Measurements from ENCODE around the gene ZNF407.

The ZNF407 gene

DNA sequence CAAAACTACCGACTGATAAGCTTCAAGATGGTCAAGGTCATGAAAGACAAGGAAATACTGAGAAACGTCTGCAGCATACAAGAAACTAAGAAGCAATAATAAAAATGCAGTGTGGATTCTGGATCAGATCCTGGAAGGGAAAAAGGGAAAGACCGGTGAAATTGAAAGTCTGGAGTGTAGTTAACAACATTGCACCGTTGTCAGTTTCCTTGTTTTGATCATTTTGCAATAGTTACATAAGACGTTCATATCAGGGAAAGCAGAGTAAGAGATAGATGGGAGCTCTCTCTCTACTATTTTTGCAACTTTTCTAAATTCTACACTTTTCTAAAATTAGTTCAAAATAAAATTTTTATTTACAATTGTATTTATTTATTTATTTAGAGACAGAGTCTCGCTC, 15.0 kb upstream of the ZNF407 start:
- DNase-seq = no peak

DNA sequence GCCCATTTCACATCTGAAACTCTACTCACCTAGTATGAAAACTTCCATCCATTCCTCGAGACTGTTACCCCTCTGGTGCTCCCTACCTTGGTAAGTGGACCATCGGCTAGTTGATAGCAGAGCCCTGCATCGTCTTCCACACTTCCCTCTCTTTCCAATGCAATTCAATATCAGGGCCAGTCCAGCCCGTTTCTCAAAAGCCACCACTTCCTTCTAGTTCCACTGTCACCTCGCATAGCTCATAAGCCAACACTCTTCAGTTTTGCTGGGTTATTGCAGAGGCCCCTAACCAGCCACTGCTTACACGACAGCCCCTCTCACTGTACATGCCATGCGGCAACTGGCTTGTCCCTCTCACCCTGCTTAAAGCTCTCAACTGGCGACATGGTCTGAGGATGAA, 10.2 kb upstream of the ZNF407 start:
- DNase-seq = no peak

DNA sequence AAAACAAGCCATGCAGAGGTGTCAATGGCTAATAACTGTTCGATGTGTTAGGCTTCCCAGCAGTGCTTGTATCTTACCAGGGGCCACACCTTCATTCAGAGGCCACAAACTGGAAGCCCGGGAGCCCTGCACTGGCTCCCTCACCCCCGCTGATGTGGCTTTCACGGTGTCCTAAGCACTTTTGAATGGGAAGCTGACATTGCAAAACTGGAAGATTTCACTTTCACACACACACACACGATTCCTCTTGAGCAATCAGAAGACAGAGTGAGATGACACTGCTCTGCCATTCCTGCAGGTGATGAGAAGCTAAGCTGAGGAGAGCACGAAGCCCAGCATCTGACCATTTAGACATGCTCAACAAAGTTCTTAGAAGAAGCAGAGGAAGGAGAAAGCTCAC, 8.6 kb upstream of the ZNF407 start:
- DNase-seq = no peak

DNA sequence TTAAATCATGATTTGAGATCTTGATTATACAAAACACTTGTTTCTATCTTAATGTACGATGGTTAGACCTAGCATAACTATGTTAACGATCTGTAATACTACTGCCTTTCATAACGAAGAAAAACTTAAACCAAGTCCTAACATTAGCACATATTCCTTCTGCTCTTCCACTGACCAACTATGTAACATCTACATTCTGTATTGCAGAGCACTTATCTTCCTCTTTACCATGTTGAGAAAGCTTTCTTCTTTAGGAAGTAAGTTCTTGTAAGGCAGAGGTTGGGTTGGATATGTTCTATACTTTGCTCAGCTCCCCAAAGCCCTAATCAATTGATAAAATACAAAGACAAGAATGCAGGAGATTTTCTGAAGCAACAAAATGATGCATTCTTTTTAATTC, 7.9 kb upstream of the ZNF407 start:
- no peak for DNase-seq

DNA sequence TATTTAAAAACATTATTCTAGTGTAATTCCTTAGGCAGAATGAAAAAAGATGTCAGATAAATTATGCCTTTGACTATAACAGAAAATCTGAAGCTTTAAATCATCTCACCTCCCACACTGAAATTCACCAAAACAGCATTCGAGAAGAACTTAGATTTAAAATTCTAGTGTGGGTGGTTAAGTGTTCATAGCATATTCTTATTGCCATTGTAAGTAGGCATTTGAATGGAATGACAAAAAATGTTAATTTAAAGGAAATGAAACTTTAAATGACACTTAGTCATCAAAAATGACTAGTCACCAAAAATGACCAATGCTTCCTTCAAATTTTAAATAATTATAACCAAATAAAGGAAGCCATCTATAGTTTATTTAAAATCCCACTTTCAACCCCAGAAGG, 7.0 kb upstream of the ZNF407 start:
- no peak for DNase-seq

DNA sequence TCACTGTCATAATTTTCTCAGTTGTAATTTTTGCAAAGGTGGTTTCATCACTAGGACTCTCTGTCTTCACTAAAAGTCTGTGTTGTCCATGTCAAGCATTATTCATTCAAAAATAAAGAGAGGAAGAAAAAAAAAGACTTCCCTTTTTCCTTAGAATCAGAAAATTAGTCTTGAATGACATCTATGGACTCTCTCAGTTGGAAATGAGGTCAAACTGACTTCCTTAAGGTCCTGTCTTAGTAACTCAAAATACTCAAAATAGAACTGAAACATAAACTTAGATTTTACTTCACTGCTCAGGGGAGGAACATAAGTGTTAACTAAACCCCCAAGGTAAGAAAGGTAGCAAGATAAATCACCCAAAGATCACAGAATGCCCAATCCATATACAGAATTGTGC, 2.2 kb upstream of the ZNF407 start:
- DNase-seq = no peak

DNA sequence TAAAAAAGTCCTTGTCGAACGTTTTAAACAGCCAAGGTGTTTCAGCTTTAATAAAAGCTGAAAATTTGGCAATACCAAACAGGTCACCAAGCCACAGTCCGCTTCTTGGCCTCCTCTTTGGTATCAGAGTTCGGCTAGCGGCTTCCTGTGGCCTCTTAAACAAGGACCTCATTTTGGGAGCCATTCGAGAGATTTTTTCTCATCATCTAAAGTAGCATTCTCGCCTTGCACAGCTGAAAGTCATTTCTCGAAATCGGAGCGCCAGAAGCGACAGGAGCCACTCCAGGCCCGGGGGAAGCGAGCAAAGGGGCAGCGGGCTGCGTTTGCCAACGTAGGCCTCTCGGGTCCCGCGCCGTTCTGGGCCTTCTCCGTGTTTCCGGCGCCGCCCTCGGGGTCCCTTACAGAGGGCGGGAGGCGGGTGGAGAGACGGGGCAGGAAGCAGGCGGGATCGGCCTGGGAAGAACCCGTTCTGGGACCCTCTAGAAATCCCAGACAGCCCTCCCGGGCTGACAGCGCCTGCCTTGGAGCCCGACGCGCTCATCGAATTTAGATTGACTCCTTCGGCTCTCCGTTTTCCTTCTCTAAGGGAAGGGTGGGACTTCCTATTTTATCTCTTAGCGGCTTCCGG, 522 bp upstream of the ZNF407 start:
- peak; percentile 87 for DNase-seq

DNA sequence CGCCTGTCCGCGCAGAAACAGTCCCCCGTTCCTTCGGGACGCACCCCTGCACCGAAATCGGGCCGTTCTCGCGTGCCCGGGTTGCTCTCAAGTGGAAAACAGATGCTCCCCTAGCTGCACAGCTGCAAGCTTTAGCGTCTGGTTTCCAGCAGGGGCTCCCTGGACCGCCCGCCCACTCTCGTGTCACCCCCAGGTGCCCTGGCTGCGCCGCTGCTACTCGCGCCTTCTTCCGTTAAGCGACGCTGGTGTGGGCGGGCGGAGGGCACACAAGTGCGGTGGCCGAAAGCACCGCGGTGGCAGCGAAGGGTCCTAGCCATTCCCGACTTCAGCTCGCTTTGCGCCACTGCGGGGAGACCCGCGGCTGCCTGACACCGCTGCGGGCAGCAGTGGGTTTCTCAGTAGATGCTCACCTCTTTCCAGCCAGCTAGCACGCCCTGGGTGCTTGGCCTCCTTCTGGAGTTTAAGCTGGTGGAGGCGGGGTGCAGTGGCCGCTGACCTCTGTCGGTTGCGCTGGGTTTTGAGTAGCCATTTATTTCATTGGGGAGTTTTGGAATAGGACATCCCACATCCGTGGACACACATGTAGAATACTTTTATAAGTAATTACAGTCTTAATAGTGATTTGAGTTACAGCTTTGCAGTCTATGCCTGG, 806 bp downstream of the ZNF407 start:
- peak; percentile 43 for DNase-seq

DNA sequence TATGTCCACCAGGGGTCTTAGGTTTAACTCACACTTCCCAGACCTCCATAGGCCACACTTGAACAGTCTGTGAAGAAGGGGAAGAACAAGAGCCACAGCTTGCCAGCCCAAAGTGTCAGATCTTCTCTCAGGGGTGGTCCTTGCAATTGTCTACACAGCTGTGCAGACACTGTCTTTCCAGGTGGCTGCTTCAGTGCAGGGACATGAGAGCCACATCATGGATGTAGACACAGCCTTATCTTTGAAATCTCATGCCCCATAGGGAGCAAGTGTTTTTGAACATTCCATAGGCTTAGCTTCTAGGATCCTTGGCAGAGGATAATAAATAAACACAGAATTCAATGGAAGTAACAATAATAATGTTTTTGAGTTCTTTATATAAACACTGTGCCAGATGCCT, 6.7 kb downstream of the ZNF407 start:
- no peak for DNase-seq

DNA sequence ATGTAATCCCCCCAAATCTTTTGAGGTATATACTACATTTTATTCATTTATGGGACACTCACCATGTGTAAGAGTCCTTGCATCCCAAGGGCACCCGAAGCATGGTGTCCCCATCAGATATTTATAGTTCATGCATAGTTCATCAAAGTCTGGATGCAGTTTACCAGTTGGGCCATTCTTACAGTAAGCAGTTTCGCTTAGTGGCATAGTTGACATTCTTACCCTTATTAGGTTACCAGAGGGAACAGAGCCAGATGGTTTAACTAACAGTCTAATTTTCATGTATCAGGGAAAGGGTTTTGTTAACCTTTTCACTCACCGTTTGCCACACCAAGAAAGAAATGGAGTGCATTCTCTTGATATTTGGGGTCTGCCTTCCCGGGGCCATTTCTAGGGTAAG, 7.1 kb downstream of the ZNF407 start:
- DNase-seq = no peak

DNA sequence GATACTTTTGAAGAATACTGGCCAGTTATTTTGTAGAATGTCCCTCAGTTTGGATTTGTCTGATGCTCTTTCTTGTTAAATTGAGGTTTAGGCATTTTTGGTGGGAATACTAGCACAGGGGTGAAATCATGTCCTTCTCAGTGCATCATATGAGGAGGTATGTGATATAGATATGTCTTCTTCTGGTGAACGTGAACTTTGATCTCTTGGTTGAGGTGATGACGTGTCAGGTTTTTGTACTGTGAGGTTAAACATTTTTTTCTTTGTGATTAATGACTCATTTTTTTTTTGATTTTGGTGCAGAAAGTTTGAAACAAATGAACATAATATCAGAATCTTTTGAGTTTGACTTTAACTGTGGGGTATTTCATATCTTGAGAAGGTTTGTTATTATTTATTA, 11.0 kb downstream of the ZNF407 start:
- DNase-seq = no peak

DNA sequence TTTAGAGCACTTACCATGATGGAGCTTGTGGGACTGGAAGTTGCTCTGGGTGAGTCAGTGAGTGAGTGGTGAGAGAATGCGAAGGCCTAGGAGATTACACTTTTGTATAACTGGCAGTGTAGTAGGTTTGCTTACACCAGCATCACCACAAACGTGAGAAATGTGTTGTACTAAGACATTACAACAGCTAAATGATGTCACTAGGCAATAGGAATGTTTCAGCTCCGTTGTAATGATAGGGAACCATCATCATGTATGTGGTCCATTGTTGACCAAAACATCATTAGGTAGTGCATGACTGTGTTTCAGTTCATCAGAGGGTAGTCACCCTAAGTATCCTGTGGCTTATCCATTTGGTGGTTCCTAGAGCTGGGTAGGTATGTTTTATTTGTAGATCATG, 11.9 kb downstream of the ZNF407 start:
- no peak for DNase-seq

DNA sequence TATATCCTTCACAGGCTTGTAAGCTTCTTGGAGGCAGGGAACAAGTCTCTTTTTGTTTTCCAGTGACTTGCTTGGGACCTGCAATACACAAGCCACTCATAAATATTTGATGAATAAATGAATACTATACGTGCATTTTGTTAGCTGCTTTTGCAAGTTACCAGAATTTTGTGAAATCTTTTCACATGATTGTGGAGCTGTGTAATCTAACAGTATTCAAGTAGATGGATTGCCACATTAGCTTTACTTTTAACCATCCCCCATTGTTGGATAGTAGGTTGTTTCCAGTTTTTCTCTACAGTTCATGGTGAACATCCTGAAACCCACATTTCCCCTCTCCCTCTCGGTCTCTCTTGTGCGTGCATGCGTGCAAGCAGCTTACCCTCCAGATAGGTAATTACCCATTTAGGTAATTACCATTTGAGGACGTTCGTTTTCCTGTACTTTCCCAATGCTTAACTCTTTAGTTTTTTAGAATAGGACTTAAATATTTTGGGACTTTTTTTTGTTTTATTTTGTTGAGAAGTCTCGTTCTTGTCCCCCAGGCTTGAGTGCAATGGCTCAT, 12.5 kb downstream of the ZNF407 start:
- no peak for DNase-seq

DNA sequence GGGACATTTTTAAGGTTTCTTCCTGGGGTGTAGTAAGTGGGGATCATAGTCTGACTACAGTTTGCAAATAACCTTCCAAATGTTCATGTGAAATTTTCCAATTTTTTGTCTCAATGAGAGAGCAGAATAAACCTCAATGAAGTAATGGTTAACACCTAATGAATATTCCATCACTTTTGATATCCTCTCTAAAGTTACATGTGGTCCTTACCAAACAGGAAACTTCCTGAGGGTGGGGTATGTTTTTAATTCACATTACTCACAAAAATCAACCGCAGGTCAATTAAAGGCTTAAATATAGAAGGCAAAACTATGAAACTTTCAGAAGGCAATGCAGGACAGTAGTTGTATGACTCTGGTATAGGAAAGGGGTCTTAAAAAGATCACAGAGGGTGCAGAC, 13.2 kb downstream of the ZNF407 start:
- DNase-seq = no peak

DNA sequence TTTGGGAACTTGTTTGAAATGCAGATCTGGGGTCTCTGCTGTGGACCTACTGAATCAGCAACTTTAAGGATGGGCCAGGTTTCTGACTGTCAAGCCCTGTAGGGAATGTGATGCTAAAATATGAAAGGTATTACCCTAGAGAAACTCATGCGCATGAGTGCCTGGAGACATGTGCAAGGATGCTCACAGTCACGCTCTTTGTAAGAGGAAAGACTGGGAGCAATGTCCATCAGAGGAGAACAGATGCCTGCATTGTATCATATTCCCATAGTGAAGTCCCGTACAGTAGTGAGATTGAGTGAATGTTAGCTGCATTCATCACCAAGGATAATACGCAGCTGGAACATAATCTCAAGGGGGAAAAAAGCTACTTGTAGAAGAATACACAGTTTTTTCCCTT, 14.1 kb downstream of the ZNF407 start:
- no peak for DNase-seq

DNA sequence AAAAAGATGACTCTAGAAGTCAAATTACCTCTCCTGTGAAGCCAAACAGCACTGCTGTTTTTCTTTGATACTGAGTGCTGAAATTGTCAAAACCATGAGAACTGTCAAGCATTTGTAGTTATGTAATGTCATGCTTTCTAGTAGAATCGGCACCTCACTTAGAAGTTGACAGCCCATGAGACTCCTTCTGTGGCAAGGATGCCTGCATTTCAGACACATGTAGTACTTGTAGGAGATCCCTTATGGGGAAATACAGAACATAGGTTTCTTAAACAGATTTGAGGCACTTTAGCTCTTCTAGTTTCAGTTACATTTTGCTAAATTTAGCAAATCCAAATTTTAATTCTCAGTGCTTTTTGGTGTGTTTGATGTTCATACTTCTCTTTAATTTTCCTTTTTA, 15.7 kb downstream of the ZNF407 start:
- no peak for DNase-seq

DNA sequence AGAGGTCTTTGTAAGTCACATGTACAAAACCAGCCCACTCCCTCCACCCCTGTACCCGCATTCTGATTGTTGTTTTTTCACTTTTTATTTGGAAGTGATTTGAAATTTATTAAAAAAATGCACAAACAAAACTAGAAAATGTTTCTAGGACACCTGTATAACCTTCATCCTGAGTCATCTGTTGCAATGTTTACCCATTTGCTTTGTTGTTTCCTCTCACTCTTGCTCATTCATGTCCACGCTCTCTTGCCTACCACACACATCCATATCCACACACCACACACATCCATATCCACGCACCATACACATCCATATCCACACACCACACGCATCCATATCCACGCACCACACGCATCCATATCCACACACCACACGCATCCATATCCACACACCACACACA, 18.8 kb downstream of the ZNF407 start:
- no peak for DNase-seq

DNA sequence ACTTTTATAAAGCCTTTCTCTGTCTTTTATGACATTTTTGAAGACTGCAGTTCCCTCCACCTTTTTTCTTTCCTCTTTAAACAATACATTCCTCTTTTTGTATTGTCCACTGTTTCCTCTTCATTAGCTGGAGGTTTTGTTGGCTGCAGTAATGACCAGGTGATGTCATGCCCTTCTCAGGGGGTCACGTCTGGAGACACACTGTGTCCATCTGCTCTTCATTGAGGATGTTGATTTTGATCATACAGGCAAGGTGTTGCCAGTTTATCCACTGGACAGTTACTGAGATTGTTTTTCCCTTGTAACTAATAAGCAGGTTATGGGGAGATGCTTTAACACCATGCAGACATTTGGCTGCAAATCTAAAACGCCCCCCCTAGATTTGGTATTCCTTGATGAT, 19.8 kb downstream of the ZNF407 start:
- no peak for DNase-seq

DNA sequence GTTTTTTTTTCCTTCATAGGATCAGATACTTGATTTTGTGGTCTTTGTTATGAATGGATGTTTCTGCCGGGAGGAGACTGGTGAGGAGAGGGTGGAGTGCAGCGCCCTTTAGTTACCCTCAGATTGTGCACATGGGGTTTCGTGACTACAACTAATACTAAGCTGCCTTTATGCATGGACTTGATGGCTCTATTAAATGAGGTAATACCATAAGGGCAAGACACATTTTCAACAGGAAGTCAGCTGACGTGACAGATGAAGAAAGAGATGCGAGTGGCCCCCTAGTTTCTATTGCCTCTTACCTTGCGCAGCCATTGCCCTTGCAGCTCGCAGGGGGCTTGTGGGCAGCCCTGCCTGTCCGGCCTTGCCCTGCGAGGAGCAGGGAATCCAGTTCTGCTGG, 24.4 kb downstream of the ZNF407 start:
- no peak for DNase-seq

DNA sequence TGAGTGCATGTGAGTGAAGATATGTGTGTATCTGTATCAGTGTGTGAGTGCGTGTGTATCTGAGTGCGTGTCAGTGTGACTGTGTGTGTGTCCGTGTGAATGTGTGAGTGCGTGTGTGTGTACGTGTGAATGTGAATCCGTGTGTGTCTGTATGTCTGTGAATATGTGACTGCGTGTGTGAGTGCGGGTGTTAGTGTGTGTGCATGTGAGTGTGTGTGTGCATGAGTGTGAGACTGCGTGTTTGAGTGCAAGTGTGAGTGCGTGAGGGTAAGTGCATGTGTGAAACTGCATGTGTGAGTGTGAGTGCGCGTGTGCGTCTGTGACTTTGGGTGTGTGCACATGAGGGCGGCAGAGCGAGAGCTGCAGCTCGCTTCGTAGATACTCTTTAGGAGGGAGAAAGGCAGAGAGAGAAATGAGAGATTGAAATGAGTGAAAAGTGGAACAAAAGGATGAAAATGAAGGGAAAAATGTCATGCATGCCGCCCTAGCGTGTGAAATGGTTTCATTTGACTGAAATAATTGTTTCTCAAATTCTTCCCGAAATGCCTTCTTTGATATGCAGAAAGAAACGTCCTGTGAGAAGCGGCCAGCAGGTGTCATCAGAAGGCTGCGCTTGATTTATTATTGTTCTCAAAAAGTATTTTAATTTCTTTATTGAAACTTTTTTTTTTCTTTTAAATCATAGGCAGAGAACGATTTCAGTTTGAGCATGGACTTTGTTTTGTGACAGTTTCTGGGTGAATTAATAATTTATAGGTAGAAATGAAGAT, 25.6 kb downstream of the ZNF407 start:
- no peak for DNase-seq

DNA sequence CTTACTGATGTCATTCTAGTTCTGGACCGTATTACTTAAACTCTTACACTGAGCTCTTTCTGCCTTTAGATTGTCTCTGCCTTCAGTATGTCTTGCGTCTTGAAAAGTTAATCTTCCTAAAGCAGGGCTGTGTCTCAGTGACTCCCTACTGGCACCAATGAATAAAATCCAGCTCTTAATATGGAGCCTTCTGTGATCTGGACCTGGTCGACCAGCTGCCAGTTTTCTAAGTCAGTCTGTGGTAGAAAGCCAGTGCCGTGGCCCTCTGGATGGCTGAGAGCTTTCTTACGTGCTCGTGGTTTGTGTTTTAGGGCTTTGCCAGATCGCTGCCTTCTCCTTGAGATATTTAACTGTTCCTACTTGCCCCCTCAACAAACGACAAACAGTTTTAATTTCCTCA, 26.8 kb downstream of the ZNF407 start:
- DNase-seq = no peak

DNA sequence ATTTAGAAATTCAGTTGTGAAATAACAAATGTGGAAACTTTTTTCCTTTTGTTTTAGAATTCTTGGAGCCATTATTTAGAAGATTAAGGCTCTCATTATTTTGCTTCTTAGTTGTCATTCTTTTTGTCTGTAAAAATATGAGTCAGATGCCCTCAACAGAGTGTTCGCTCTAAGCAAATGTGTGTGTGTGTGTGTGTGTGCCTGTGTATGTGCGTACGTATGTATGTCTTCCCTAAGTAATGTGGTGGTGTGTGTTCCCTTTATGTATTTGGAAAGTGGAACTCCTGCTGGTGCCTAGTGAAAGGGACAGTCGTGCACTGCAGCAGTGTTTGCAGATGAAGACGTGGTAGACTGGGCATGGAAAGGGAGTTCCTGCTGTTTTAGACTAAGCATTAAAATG, 27.5 kb downstream of the ZNF407 start:
- DNase-seq = no peak

DNA sequence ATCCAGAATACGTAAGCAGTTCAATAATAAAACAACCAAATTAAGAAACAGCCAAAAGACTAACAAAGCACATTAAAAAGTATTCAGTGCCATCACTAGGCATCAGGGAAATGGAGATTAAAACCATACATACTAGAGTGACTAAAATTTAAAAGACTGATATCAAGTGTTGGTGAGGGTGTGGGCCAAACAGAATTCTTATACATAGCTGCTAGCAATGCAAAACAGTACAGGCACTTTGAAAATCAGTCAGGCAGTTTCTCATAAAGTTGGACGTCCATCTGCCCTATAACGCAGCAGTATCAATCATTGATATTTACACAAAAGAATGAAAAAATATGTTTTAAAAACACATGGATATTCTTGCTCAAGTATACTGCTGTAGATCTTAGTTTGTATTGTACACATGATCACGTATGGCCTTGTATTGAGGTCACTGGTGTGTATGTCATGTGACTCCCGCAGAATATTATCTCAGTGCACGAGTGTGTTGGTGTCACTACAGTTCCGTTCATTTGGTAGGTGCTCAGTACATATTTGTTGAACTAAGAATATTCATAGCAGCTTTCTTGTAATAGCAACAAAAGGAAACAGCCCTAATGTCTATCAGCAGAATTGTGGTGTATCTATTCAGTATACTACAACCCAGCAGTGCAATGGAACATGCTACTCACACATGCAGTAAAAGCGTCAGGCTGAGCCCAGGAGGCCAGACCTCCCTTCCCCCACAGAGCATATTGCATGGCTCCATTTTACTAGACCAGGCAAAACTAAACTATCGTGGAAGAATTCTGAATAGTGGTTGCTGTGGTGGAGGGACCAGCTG, 28.6 kb downstream of the ZNF407 start:
- DNase-seq = no peak
